Measurements from ENCODE around the gene AURKA.
"Not testable (repeated sequence)": the region's sequence is repeated elsewhere in the genome, so short reads cannot be mapped to it uniquely, and the experiment has no call there.

The AURKA gene

DNA sequence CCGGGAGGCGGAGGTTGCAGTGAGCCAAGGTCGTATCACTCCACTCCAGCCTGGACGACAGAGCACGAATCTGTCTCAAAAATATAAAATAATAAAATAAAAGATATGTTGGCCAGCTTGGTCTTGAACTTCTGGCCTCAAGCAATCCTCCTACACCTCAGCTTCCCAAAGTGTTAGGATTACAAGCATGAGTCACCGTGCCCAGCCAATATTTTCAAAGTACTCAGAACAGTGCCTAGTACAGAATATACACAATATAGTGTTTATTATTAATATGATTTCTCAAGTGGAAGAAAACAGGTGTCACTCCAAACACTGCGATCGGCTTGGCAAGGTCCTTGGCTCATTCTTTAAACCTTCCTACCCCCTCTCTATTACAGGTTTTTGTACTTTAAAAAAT is 30.1 kb downstream of the AURKA start:
- intact Hi-C loops (cut with DNase I) = no loop called here
- DNase-seq = no peak

GRCh38 chr20:56360908-56361205 is 31.2 kb downstream of the AURKA start:
- no peak for DNase-seq
- intact Hi-C loops (cut with DNase I) = no loop called here

DNA sequence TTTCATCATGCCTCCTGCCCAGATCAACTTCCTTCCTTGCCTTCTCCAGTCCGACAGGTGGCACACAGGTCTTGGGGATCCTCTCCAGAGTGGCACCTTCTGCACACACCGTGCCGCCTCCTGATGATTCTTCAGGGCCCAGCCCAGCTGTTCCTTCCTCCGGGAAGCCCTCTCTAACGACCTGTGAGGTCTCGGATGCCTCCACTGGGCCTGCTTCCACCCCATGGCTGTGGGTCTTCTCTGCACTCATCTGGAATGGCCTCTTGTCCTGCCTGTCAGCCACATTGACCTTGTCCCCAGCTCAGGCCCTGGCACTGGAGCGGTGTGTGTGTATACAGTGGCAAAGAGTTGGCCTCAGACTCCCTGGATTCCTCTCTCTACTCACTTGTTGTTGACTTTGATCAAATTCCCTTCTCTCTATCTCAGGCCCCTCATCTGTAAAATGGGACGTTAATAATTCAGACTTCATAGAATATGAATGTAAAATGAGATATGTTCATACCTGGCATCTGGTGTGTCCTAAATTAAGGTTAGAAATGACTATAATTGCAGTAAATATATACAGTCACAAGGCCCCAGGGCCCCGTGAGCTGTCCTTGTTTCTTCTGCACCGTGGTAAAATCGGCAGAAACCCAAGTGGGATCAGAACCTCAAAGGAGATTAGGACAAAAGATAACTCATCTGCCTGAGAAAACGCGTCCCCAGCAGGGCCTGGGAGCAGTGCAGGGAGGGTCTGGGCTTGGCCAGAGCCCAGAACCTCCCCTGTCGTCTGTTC is 31.7 kb downstream of the AURKA start:
- DNase-seq = no peak
- intact Hi-C loops (cut with DNase I) = no loop called here

DNA sequence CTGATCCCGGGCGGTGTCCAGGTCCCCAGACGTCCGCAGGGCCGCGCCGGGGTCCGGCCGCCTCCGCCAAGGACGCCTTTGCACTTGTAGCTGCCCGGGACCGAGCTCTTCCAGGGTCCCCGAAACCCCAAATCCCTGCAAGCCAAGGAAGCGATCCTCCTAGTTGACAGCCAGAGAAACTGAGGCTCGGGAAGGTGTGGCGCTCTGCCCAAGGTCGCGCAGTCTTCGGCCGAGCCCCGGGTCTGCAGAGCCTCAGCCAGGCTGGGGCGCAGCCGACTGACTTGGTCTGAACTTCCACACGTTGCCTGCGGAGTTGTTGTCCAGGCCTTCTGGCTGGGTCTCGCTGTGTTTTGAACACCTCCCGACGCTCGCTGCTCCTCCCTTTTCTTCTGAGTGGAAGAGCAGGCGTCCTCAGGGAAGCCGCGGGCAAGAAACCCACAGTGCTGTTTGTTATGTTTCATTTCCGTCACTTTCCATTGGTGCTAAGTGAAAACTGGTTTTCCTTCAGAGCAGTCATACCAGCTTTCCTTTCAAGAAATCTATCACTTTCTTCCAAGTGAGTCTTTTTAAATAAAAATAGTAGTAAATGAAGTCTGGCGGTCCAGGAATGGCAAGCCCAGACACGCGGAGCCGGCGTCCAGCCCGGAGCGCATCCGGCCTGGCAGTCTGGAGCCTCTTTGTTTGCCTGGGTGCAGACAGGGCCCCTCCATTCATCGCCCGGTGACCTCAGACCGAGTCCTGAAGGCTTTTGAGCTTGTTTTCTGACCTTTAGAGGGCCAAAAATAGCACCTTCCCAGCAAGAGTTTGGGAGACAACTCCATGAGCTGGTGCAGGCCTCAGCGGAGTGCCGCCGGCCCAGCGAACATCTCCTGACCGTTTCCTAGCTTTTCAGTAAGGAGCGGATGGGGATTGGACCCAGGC is 32.5 kb downstream of the AURKA start:
- peak in 9 of 10 donors; percentile 20 to 89 (median 48) for DNase-seq
- intact Hi-C loops (cut with DNase I) = loop anchor here (5.0 kb wide), 1 partner anchor 33 kb away; the partner anchor contains the start of genes AURKA and CSTF1

DNA sequence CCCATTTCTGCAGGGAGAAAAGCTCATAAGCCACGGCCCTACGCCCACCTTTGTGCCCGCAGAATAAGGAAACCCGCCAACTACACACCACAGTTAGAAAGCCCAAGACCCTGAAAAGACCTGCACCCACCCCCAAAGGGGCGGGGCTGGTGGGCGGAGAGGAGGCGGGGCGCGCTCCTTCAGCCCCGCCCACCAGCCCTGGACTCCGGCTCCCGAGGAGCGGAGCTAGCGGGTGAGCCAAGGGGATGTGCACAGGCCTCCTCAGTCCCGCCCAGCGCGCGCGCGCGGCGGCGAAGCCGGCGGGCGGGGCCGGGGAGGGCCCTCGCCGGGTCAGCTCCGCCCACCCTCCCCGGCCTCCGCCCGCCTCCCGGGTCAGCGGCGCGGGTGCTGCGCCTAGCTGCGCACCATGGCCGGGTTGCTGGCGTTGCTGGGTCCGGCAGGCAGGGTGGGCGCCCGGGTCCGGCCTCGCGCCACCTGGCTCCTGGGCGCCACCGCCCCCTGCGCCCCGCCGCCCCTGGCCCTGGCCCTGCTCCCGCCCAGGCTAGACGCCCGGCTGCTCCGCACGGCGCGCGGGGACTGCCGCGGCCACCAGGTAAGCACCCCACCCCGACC is 33.3 kb downstream of the AURKA start, which contains the start of gene FAM210B:
Gene FAM210B (plus strand): TSS at position 375 of the 612 bp plus-strand sequence. CDS start 32 bp downstream, at position 407.
- peak; percentile 71 to 99 (median 89) for DNase-seq
- intact Hi-C loops (cut with DNase I) = loop anchor here (5.0 kb wide), 1 partner anchor 34 kb away; the partner anchor contains the start of genes AURKA and CSTF1

DNA sequence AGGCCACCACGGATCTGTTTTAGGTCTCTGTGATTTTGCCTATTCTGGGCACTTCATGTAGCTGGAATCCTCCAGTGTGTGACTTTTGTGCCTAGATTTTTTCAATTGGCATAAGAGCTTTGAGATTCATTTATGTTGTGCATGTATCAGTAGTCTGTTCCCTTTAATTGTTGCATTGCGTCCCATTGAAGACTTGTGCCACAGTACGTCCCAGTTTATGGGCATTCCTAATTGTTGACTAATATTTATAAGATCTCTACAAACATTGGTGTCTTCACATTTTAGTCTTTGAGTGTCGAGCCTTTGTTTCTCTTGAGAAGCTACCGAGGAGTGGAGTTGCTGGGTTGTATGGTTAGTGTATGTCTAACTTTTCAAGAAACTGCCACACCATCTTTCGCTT is 33.9 kb downstream of the AURKA start:
- intact Hi-C loops (cut with DNase I) = loop anchor here (5.0 kb wide), 1 partner anchor 34 kb away; the partner anchor contains the start of genes AURKA and CSTF1
- DNase-seq = no peak

DNA sequence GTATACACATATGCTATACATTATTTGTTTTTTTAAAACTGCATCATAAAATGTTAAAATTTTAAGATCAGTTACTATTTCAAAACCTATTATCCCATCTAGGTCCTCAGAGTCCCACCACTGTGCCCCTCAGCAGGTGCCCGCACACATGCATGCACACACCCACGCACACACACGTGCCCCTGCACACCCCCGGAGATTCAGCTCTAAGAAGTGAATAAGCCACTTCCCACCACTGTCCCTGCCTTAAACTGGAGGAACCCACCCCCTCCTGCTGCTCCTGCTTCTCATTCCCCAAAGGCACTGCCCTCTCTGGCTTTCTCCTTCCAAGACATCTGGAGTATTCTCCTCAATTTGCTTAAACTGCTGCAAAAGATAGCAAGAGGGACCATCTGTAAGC is 38.7 kb downstream of the AURKA start:
- intact Hi-C loops (cut with DNase I) = no loop called here
- DNase-seq = no peak

DNA sequence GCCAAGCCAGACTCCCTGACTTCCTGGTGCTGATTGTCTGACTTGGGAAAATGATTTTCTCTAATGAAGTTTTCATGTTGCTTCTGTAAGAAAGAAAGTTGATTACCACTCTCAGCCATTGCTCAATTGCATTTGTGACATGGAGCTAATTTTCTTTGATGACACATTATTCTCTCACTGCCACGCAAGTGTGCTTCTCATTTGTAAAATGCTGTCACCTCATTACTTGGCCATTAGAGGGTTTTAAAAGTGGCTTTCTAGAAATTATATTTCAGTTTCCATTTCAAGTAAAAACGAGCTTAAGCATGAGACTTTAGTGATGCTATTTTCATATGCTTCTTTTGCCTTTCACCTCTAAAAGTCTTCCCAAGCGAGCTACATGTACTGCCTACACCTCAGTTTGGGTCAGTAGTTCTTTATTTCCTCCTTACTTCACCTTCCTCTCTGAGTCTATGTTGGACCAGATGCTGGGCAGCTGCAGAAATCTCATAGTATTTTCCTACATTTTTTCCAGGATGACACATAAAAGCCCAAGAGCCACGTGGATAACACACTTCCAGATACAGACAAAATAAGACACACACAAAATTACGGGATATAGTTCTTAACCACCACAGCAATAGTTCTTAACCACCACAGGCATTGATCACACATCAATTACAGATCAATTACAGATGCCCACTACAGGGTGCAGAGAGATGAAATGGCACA is 39.5 kb downstream of the AURKA start:
- intact Hi-C loops (cut with DNase I) = no loop called here
- DNase-seq = no peak

- no peak for DNase-seq
- intact Hi-C loops (cut with DNase I) = no loop called here
Observed at GRCh38 chr20:56350842-56351241, 41.2 kb downstream of the AURKA start.

- DNase-seq = no peak
- intact Hi-C loops (cut with DNase I) = no loop called here
Observed at GRCh38 chr20:56348746-56349145, 43.3 kb downstream of the AURKA start.

DNA sequence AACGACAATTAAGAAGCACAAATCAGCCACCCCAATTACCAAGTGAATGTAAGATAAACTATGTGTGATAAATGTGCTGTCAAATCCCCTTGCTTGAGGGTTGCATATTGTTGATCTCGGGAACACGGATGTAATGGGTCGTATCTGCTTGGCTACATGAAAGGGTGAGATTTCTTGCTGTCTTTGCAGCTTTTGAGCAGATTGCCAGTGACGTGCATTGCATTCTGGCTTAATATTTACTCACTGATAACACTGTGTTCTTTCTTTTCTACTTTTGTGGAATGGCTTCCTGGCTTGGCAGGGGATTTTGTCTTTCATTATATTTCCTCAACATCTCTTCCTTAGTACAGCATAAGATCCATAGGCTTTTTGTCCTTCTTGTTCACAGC is 43.7 kb downstream of the AURKA start:
- DNase-seq = no peak
- intact Hi-C loops (cut with DNase I) = no loop called here

DNA sequence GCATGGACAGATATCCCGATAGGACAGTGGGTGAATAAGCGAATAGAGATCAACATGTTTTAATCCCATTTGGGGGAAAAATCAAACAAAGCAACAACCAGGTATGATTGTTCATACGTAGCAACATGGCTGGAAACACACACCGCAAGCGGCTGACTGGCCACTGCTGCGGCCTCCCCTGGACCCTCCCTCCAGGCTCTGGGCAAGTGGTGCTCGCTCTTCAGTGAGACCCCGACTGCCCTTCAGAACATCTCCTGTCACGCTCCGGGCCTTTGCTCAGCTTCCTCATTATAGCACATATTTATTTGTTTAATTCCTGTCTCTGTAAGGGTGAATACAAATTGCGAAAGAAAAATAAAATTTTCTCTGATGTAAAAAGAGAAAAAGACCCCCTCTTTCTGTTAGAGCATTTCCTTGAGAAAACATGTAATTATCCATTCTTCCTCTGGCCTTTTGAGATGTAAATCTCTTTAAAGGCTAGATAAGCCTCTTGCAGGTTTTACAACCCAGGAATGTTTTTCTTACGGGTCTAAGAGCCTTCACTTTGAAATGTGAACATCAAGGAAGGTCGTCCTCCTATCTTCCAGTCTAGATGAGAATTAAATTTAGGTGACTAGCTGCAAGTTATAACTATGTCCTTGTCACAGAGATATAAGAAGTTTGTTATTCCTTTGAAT is 44.2 kb downstream of the AURKA start:
- DNase-seq = no peak
- intact Hi-C loops (cut with DNase I) = no loop called here

- intact Hi-C loops (cut with DNase I) = no loop called here
Observed at GRCh38 chr20:56345911-56346310, 46.1 kb downstream of the AURKA start.

GRCh38 chr20:56343861-56344381 is 48.1 kb downstream of the AURKA start:
- intact Hi-C loops (cut with DNase I) = loop anchor here (1.0 kb wide), 1 partner anchor 96 kb away; the partner anchor contains the start of gene MC3R
- DNase-seq = peak in 9 of 10 donors; percentile 55 to 93 (median 61)

More at GRCh38 chr20:56345911-56346310, 46.1 kb downstream of the AURKA start:
- DNase-seq = no peak

DNA sequence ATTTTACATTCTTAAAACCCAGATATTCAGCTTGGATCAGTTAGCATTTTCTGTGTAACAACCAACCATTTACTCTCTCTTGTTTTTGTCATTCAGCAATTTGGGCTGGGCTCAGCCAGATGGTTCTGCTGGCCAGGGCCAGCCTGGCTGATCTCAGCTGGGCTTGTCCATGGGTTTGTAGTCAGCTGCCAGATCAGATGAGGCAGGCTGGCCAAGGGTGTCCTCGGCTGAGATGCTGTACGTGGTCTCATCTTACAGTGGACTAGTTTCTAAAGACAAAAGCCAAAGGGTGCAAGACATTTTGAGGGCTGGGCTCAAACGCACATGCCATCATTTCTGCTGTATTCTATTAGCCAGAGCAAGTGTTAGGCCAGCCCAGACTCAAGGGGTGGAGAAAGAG is 49.2 kb downstream of the AURKA start:
- DNase-seq = no peak
- intact Hi-C loops (cut with DNase I) = loop anchor here (1.0 kb wide), 1 partner anchor 94 kb away; the partner anchor contains the start of gene MC3R

- intact Hi-C loops (cut with DNase I); DNase-seq: not testable (repeated sequence)
Observed at GRCh38 chr20:56336709-56337108, 55.3 kb downstream of the AURKA start.

- intact Hi-C loops (cut with DNase I) = no loop called here
- no peak for DNase-seq
Observed at GRCh38 chr20:56328861-56329260, 63.2 kb downstream of the AURKA start.

- DNase-seq = no peak
- intact Hi-C loops (cut with DNase I) = no loop called here
Observed at GRCh38 chr20:56324806-56325205, 67.2 kb downstream of the AURKA start.

GRCh38 chr20:56323656-56324055 is 68.4 kb downstream of the AURKA start:
- no peak for DNase-seq
- intact Hi-C loops (cut with DNase I) = no loop called here
